ENCODE results near the gene SEPTIN5. TPM values are rescaled to one million over a fixed set of nuclear protein-coding genes. Genes with fewer than 3 reads are reported as not detected.

The SEPTIN5 gene
- total RNA-seq, 1 experiment from 2014 or later = 2.0 TPM

GRCh38 chr22:19706661-19707151, 7.6 kb upstream of the SEPTIN5 start:
- ChIA-PET POLR2A (no interaction called here), CTCF (interaction anchor here (1.6 kb wide), 1 partner anchor 27 kb away, joined by 6 read pairs; no protein-coding TSS in a partner anchor)
- no TSS peak for BruUV-seq (replicated peaks)
- intact Hi-C loops (cut with micrococcal nuclease) = no loop called here
- H3K27ac Mint-ChIP-seq (ENCODE audit: low read depth, unreplicated experiment) = no peak overlapping the region
- no peaks in the 10 kb centered on the region for H3K4me1 Mint-ChIP-seq (ENCODE audit: insufficient read depth, unreplicated experiment)
- H3K9me3 Mint-ChIP-seq (ENCODE audit: unreplicated experiment) = no peaks in the 10 kb centered on the region
- no peaks in the 10 kb centered on the region for H3K36me3 Mint-ChIP-seq (ENCODE audit: insufficient read depth, unreplicated experiment)
- no peak overlapping the region for H3K4me3 Mint-ChIP-seq (ENCODE audit: unreplicated experiment)
- TF ChIP-seq CTCF (IDR thresholded peaks at IDR 0.05; ENCODE audit: unreplicated experiment) = no peak
- no peak for DNase-seq (ENCODE audit: unreplicated experiment)
- no peaks in the 10 kb centered on the region for H3K27me3 Mint-ChIP-seq (ENCODE audit: insufficient read depth, unreplicated experiment)

DNA sequence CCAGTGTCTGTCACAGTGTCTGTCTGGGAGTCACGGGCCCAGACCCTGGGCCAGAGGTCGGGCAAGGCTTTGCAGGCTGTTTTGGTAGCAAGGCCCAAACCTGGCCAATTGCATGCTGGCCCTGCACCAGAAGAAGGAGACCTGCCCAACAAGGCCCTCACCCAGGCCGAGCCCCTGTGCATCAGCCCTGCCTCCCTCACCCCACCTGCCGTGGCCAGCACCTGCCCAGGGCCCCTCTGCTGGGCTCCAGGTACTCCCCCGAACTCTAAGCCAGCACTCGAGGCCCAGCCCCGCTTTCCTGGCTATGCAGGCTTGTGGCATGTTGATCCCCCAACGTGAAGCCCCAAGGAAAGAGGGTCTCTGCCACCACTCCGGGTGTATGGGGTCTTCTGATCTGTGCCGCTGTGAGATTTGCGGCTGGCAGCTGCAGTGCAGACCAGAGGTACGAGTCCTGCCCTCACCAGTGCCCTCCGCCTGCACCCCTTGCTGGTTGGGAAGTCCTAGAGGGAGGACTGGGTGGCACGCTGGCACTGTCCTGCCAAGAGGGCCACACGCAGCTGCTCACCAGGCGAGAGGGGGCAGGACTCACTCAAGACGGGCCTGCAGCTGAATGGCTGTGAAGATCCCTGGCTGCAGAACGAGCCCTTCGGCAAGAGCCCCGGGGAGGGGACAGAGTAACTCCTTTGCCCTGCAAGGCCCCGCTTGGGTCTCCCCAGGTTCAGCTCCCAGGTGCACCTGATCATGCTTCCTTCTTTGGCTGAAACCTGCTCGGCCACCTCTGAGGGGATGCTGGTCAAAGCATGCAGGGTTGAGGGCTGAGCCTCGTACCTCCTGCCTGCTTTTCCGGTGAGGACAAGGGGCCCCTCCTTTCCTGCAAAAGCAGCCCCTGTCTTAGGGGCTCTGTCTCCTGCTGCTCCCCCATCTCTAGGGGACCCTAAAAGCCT, 6.7 kb upstream of the SEPTIN5 start:
- Mint-ChIP-seq H3K4me1 (ENCODE audit: insufficient read depth, unreplicated experiment) (no peaks in the 10 kb centered on the region), H3K9me3 (ENCODE audit: unreplicated experiment) (no peaks in the 10 kb centered on the region), H3K36me3 (ENCODE audit: insufficient read depth, unreplicated experiment) (no peaks in the 10 kb centered on the region), H3K4me3 (ENCODE audit: unreplicated experiment) (no peak overlapping the region), H3K27ac (ENCODE audit: low read depth, unreplicated experiment) (no peak overlapping the region), H3K27me3 (ENCODE audit: insufficient read depth, unreplicated experiment) (no peaks in the 10 kb centered on the region)
- TF ChIP-seq CTCF (IDR thresholded peaks at IDR 0.05; ENCODE audit: unreplicated experiment) = no peak
- ChIA-PET POLR2A (no interaction called here), CTCF (interaction anchor here (1.2 kb wide), 1 partner anchor 28 kb away, joined by 3 read pairs; no protein-coding TSS in a partner anchor)
- no peak for DNase-seq (ENCODE audit: unreplicated experiment)
- no TSS peak for BruUV-seq (replicated peaks)
- intact Hi-C loops (cut with micrococcal nuclease) = no loop called here

DNA sequence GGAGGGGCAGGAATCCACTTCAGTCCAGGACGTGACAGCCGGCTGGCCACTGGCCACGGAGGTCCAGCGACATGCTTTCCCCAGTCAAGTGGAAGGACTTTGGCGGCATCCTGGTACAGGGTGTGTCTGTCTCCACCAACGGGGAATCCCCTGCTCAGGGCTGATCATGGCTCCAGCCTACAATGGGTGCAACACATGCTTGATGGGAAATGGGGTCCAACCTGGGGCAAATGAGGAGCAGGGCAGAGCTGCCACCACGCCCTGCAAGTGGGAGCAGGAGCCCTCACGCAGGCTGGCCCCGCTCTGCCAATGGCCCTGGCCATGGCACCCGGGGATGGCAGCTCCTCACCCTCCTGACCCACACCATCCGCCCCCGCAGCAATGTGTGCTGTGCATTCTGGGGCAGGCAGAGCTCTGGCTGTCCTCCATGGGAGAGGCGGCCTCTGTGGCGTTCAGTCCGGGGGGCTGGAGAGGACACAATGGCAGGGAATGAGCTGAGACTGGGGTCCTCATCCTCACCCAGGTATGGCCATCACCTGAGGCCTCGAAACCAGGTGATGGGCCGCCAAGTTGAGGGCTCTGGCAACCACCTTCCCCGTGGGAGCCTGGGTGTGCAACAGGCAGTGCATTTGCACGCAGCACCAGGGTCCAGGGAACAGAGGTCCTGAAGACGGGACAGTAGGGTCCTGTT, 5.8 kb upstream of the SEPTIN5 start:
- no TSS peak for BruUV-seq (replicated peaks)
- intact Hi-C loops (cut with micrococcal nuclease) = no loop called here
- no peak for DNase-seq (ENCODE audit: unreplicated experiment)
- CTCF ChIA-PET = interaction anchor here (0.6 to 2.6 kb wide), 4 partner anchors 22 to 443 kb away, joined by 3 to 15 read pairs (median 3); no protein-coding TSS in a partner anchor
- Mint-ChIP-seq H3K4me1 (ENCODE audit: insufficient read depth, unreplicated experiment) (no peaks in the 10 kb centered on the region), H3K27me3 (ENCODE audit: insufficient read depth, unreplicated experiment) (no peaks in the 10 kb centered on the region), H3K9me3 (ENCODE audit: unreplicated experiment) (no peaks in the 10 kb centered on the region), H3K36me3 (ENCODE audit: insufficient read depth, unreplicated experiment) (no peaks in the 10 kb centered on the region), H3K4me3 (ENCODE audit: unreplicated experiment) (no peak overlapping the region), H3K27ac (ENCODE audit: low read depth, unreplicated experiment) (no peak overlapping the region)
- TF ChIP-seq CTCF (IDR thresholded peaks at IDR 0.05; ENCODE audit: unreplicated experiment) = no peak
- POLR2A ChIA-PET = interaction anchor here (0.6 kb wide), 1 partner anchor 262 kb away, joined by 3 read pairs; no protein-coding TSS in a partner anchor
